Epithelial cell of esophagus (primary cell): ENCODE data around the gene RAPGEF1.
"Not testable (repeated sequence)": the region's sequence is repeated elsewhere in the genome, so short reads cannot be mapped to it uniquely, and the experiment has no call there.

Experiments
- DNase-seq: peaks from one replicate; pipeline ENCODE4 v3.0.0; 2010; ENCODE audit warnings: low read depth
- H3K4me3 ChIP-seq: 2 replicates; pipeline ENCODE4 v1.5.1; 2011; ENCODE audit warnings: mild to moderate bottlenecking, low read length, control low read depth
- TF ChIP-seq, protein P1 (sequence below): IDR thresholded peaks from 2 replicates; pipeline ENCODE4 v1.5.1; 2011; ENCODE audit warnings: low read depth, mild to moderate bottlenecking, low read length, control low read depth, inconsistent platforms; ENCODE audit not compliant: insufficient read depth; ENCODE audit errors: missing control alignments

The RAPGEF1 gene

GRCh38 chr9:131557855-131558548, 181.9 kb downstream of the RAPGEF1 start:
- no peak for DNase-seq
- no peak overlapping the region for H3K4me3 ChIP-seq
- TF ChIP-seq, protein P1, sequence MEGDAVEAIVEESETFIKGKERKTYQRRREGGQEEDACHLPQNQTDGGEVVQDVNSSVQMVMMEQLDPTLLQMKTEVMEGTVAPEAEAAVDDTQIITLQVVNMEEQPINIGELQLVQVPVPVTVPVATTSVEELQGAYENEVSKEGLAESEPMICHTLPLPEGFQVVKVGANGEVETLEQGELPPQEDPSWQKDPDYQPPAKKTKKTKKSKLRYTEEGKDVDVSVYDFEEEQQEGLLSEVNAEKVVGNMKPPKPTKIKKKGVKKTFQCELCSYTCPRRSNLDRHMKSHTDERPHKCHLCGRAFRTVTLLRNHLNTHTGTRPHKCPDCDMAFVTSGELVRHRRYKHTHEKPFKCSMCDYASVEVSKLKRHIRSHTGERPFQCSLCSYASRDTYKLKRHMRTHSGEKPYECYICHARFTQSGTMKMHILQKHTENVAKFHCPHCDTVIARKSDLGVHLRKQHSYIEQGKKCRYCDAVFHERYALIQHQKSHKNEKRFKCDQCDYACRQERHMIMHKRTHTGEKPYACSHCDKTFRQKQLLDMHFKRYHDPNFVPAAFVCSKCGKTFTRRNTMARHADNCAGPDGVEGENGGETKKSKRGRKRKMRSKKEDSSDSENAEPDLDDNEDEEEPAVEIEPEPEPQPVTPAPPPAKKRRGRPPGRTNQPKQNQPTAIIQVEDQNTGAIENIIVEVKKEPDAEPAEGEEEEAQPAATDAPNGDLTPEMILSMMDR = no peak

DNA sequence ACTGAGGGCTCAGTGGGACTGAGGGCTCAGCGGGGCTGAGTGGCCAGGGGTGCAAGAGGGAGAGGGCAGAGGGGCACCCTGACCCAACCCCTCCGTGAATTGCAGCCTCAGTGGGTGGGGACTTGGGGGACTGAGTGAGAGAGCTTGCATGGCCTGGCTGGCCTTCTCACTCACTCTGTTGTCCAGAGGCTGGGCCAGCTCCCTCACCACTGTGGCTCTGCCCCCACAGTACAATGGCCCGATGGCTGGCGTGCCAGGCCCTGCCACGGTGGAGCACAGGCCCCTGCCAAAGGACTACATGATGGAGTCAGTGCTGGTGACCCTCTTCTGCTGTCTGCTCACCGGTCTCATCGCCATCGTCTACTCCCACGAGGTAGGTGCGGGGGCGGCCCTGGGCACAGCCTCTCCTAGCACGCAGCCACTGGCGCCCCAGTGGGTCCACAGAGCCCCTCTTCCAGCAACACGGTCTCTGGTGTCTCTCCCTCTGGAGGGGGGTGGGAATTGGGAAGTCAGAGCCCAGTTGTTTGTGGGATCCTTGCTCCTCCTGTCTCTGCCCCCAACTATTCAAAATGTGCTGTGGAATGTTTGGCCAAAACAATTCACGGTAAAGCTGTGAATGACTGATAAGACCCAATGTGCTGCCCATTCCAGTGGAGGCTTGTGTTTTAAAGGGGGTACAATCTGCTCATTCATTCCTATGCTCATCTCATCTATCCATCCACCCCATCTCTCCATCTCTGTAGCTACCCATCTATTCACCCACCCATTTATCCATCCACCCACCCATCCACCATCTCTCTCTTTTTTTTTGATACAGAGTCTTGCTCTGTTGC, 183.8 kb downstream of the RAPGEF1 start:
- no peak overlapping the region for H3K4me3 ChIP-seq
- DNase-seq = no peak
- TF ChIP-seq, protein P1 = no peak

- TF ChIP-seq, protein P1 = no peak
- DNase-seq = no peak
- no peak overlapping the region for H3K4me3 ChIP-seq
Observed at GRCh38 chr9:131554843-131555351, 185.0 kb downstream of the RAPGEF1 start.

DNA sequence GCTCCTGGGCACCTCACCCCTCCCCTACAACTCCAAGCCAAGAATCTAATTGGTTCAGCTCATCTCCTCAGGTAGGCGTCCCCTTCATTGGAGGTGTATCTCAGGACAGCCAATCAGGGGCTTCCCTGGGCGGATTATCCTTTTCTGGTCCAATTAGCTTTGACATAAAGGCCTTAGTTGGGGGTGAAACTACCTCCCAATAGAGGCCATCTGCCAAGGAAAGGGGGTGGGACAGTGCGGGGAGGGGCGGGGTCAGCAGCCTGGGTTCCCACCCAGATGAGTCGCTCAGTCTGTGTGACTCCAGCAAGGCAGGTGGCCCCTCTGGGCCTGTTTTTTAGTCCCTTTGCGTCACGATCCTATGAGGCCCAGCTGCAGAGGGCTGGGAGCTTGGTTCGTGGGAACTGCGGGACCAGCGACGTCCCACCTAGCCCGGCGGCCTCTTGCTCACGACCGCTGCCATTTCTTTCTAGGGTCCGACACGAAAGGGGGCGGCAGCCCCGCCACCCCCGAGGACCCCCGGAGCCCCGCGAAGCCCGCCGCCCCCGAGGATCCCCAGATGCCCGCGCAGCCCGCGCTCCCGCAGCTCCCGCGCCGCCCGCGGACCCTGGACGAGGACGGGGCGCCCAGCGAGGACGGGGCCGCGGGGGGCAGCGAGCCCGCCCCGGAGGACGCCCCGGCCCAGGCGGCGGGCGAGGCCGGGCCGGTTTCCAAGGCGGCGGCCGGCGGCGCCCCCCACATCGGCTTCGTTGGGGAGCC, 185.6 kb downstream of the RAPGEF1 start:
- H3K4me3 ChIP-seq = no peak overlapping the region
- DNase-seq = no peak
- TF ChIP-seq, protein P1 = no peak

DNA sequence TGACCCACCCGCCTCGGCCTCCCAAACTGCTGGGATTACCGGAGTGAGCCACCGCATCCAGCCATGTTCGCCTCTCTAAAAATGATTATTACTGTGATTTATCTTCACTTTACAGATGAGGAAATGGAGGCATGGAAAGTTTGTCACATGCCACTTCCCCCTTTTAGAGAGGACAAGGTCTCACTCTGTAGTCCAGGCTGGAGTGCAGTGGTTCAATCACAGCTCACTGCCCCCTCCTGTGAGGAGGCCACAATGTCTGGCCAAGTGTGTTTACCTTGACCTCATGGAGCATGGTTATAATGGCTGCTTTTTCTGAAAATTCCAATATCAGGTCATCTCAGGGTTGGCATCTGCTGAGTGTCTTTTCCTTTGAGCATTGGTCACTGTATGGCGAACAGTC, 187.8 kb downstream of the RAPGEF1 start:
- DNase-seq = no peak
- TF ChIP-seq, protein P1 = no peak
- no peak overlapping the region for H3K4me3 ChIP-seq

- not testable (repeated sequence) for H3K4me3 ChIP-seq, DNase-seq
Observed at GRCh38 chr9:131550465-131550864, 189.4 kb downstream of the RAPGEF1 start.

DNA sequence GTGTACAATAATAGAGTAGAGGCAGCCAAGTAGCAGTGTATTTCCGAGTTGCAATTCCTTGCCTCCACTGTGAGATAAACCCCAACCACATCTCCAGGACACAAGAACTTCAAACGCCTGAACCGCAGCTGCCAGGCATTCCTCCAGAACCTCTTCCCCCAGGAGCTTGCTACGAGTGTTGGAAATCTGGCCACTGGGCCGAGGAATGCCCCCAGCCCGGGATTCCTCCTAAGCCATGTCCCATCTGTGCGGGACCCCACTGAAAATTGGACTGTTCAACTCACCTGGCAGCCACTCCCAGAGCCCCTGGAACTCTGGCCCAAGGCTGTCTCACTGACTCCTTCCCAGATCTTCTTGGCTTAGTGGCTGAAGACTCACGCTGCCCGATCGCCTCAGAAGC, 190.7 kb downstream of the RAPGEF1 start:
- H3K4me3 ChIP-seq, DNase-seq: not testable (repeated sequence)
